Duodenal mucosa (tissue), 2 donors: Measurements from ENCODE around the gene EPPIN.
"Not testable (repeated sequence)": the region's sequence is repeated elsewhere in the genome, so short reads cannot be mapped to it uniquely, and the experiment has no call there.

Experiments used
- H3K27ac ChIP-seq: one replicate; pipeline ENCODE4 v1.7.0; 2013; ENCODE audit warnings: low read depth, low read length
- H3K27me3 ChIP-seq, 2 donors: one replicate each; pipeline ENCODE4 v1.7.0; 2013; ENCODE audit warnings: low read length in 2 of 2, control low read depth in 1 of 2; ENCODE audit not compliant: insufficient read depth in 2 of 2, control insufficient read depth in 1 of 2
- H3K36me3 ChIP-seq, 2 donors: one replicate each; pipeline ENCODE4 v1.7.0; 2013; ENCODE audit warnings: low read length in 2 of 2, control low read depth in 1 of 2; ENCODE audit not compliant: insufficient read depth in 2 of 2, control insufficient read depth in 1 of 2
- H3K4me1 ChIP-seq, 2 donors: one replicate each; pipeline ENCODE4 v1.7.0; 2013; ENCODE audit warnings: low read length in 2 of 2, control low read depth in 1 of 2; ENCODE audit not compliant: insufficient read depth in 2 of 2, control insufficient read depth in 1 of 2
- H3K4me3 ChIP-seq, 2 donors: one replicate each; pipeline ENCODE4 v1.7.0; 2013; ENCODE audit warnings: low read length in 2 of 2, low read depth in 1 of 2
- H3K9ac ChIP-seq, 2 donors: one replicate each; pipeline ENCODE4 v1.7.0; 2013; ENCODE audit warnings: low read length in 2 of 2, low read depth in 1 of 2
- H3K9me3 ChIP-seq, 2 donors: one replicate each; pipeline ENCODE4 v1.7.0; 2013; ENCODE audit warnings: low read length in 2 of 2, control low read depth in 1 of 2; ENCODE audit not compliant: control insufficient read depth in 1 of 2

The EPPIN gene

DNA sequence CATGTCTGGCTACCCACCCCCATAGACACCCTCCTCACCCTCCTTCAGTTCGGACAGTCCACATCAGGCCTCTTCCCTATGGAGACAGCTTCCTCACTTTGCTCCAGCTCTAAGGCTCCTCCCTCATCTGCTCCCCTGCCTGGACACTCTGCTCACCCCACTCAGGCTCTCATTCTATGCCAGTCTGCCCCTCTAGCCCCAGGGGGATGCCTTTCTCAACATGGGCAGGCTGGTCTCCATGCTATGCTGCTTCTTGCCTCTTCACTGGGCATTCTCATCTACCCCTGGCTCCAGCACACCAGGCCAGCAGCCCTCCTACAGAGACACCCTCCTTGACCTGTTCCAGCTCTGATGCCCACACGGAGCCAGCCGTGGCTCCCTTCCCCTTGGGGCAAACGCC, 32.0 kb upstream of the EPPIN start, which contains the start of gene WFDC8:
Gene WFDC8 (minus strand): TSS at position 101 of the 400 bp plus-strand sequence. CDS start 37 bp downstream, at position 64.
- H3K9ac ChIP-seq: no peak within 1 kb of the TSS
- H3K4me3 ChIP-seq: no peak within 1 kb of the TSS
- peaks cover 0 to 4% of the 10 kb centered on the region in 2 donors for H3K4me1 ChIP-seq
- no peak within 1 kb of the TSS for H3K27ac ChIP-seq
- H3K27me3 ChIP-seq: no peaks in the 10 kb centered on the region
- no peaks in the 10 kb centered on the region for H3K9me3 ChIP-seq
- no peaks in the 10 kb centered on the region for H3K36me3 ChIP-seq

GRCh38 chr20:45578231-45578630, 31.0 kb upstream of the EPPIN start:
- Histone ChIP-seq H3K9ac (no peak overlapping the region), H3K4me1 (peaks cover 0 to 4% of the 10 kb centered on the region in 2 donors), H3K9me3 (no peaks in the 10 kb centered on the region), H3K27me3 (no peaks in the 10 kb centered on the region), H3K4me3 (no peak overlapping the region), H3K27ac (no peak overlapping the region), H3K36me3 (no peaks in the 10 kb centered on the region)

GRCh38 chr20:45576995-45577394, 29.8 kb upstream of the EPPIN start:
- no peak overlapping the region for H3K27ac ChIP-seq
- no peaks in the 10 kb centered on the region for H3K9me3 ChIP-seq
- no peaks in the 10 kb centered on the region for H3K27me3 ChIP-seq
- peaks cover 0 to 4% of the 10 kb centered on the region in 2 donors for H3K4me1 ChIP-seq
- H3K9ac ChIP-seq: no peak overlapping the region
- H3K4me3 ChIP-seq: no peak overlapping the region
- H3K36me3 ChIP-seq: no peaks in the 10 kb centered on the region

DNA sequence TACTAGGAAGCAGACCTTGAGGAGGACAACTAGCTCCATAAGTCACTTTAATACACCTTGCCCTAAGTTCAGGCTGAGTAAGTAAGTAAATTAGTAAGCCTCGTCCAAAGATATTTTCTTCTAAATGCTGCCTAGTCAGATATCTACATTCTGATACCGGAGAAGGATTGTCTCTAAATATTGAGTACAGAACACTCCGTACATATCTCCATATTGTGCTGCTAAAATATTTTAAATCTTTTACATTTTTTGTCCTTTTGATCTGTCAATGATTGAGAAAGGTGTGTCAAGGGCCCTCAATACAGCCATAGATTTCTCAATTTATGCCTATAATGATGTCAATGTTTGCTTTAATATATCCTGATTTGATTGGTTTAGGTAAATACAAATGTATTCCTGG, 28.7 kb upstream of the EPPIN start:
- H3K4me1 ChIP-seq: peaks cover 0 to 4% of the 10 kb centered on the region in 2 donors
- no peaks in the 10 kb centered on the region for H3K27me3 ChIP-seq
- no peak overlapping the region for H3K9ac ChIP-seq
- H3K36me3 ChIP-seq: no peaks in the 10 kb centered on the region
- H3K27ac ChIP-seq: no peak overlapping the region
- H3K4me3 ChIP-seq: no peak overlapping the region
- no peaks in the 10 kb centered on the region for H3K9me3 ChIP-seq

- H3K36me3 ChIP-seq, H3K4me1 ChIP-seq, H3K9ac ChIP-seq, H3K4me3 ChIP-seq, H3K27me3 ChIP-seq, H3K9me3 ChIP-seq, H3K27ac ChIP-seq: not testable (repeated sequence)
These were observed 22.4 kb upstream of the EPPIN start for GRCh38 chr20:45569650-45570049.

- Histone ChIP-seq H3K9ac (no peak overlapping the region), H3K9me3 (no peaks in the 10 kb centered on the region), H3K27ac (no peak overlapping the region), H3K4me1 (no peaks in the 10 kb centered on the region), H3K4me3 (no peak overlapping the region), H3K27me3 (peaks cover 3 to 6% of the 10 kb centered on the region in 2 donors), H3K36me3 (no peaks in the 10 kb centered on the region)
These were observed 17.6 kb upstream of the EPPIN start for GRCh38 chr20:45564760-45565276.

- no peaks in the 10 kb centered on the region for H3K27me3 ChIP-seq
- no peak overlapping the region for H3K9ac ChIP-seq
- H3K27ac ChIP-seq: no peak overlapping the region
- H3K4me1 ChIP-seq: peaks cover 4 to 6% of the 10 kb centered on the region in 2 donors
- no peaks in the 10 kb centered on the region for H3K36me3 ChIP-seq
- H3K9me3 ChIP-seq: no peaks in the 10 kb centered on the region
- no peak overlapping the region for H3K4me3 ChIP-seq
These were observed 8.0 kb upstream of the EPPIN start for GRCh38 chr20:45555198-45555597.

- Histone ChIP-seq H3K9me3 (no peaks in the 10 kb centered on the region), H3K36me3 (no peaks in the 10 kb centered on the region), H3K9ac (no peak overlapping the region), H3K4me3 (no peak overlapping the region), H3K27me3 (no peaks in the 10 kb centered on the region), H3K27ac (no peak overlapping the region), H3K4me1 (peaks cover 4 to 6% of the 10 kb centered on the region in 2 donors)
These were observed 5.3 kb upstream of the EPPIN start for GRCh38 chr20:45552456-45552855.

GRCh38 chr20:45550765-45551164, 3.6 kb upstream of the EPPIN start:
- Histone ChIP-seq H3K9ac (no peak overlapping the region), H3K9me3 (no peaks in the 10 kb centered on the region), H3K27me3 (peaks cover 0 to 4% of the 10 kb centered on the region in 2 donors), H3K4me1 (peaks cover 4 to 6% of the 10 kb centered on the region in 2 donors), H3K27ac (no peak overlapping the region), H3K4me3 (no peak overlapping the region), H3K36me3 (no peaks in the 10 kb centered on the region)

- no peaks in the 10 kb centered on the region for H3K36me3 ChIP-seq
- H3K27ac ChIP-seq: no peak overlapping the region
- peaks cover 4 to 6% of the 10 kb centered on the region in 2 donors for H3K4me1 ChIP-seq
- no peak overlapping the region for H3K9ac ChIP-seq
- H3K9me3 ChIP-seq: no peaks in the 10 kb centered on the region
- no peak overlapping the region for H3K4me3 ChIP-seq
- peaks cover 0 to 4% of the 10 kb centered on the region in 2 donors for H3K27me3 ChIP-seq
These were observed 1.2 kb upstream of the EPPIN start for GRCh38 chr20:45548410-45548809.
